ENCODE measurements around the gene GAL3ST2. TPM values are rescaled to one million over a fixed set of nuclear protein-coding genes. Genes with fewer than 3 reads are reported as not detected.
A peak's percentile ranks its signal among the peaks of the same experiment; 100 is the strongest.
"Not testable (repeated sequence)": the region's sequence is repeated elsewhere in the genome, so short reads cannot be mapped to it uniquely, and the experiment has no call there.

The GAL3ST2 gene
- polyA plus RNA-seq, 1 donor from 2014 or later = not detected

GRCh38 chr2:241741016-241741415 is 35.6 kb upstream of the GAL3ST2 start:
- peaks cover 10% of the 10 kb centered on the region for H3K36me3 Mint-ChIP-seq
- peak overlapping the region in 1 of 3 donors; percentile 44 for H3K27ac Mint-ChIP-seq
- H3K4me1 Mint-ChIP-seq = peaks cover 4 to 7% (median 6%) of the 10 kb centered on the region in 3 donors
- no peak overlapping the region for H3K4me3 Mint-ChIP-seq
- H3K9me3 Mint-ChIP-seq = no peaks in the 10 kb centered on the region
- no peaks in the 10 kb centered on the region for H3K27me3 Mint-ChIP-seq

DNA sequence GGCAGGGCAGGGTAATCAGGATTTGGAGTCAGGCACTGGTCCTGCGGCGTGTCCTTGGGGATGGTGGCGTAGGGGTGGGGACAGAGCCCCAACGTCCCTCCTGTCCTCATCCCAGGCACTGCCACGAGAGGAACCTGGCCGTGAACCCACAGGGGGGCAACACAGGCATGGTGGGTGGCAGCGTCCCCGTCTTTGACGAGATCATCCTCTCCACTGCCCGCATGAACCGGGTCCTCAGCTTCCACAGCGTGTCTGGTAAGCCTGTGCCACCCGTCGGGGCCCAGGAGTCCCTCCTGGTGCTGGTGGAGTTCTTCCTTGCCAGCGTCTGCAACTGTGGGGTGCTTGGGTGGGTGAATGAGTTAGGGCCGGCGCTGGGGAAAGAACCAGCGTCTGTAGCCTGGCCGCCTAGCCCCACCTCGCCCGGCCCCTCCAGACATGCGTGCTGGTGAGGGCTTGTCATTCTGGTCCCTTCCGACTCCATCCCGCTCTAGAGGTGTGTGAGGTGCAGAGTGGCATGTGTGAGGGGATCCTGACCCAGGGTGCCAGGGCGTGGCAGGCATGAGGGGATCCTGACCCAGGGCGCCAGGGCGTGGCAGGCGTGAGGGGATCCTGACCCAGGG is 34.2 kb upstream of the GAL3ST2 start:
- Mint-ChIP-seq H3K4me1 (peaks cover 3 to 7% (median 4%) of the 10 kb centered on the region in 3 donors), H3K27ac (no peak overlapping the region), H3K4me3 (no peak overlapping the region), H3K9me3 (no peaks in the 10 kb centered on the region), H3K36me3 (peaks cover 12% of the 10 kb centered on the region), H3K27me3 (no peaks in the 10 kb centered on the region)

- not testable (repeated sequence) for H3K9me3 Mint-ChIP-seq, H3K4me1 Mint-ChIP-seq, H3K27ac Mint-ChIP-seq, H3K27me3 Mint-ChIP-seq, H3K4me3 Mint-ChIP-seq
- H3K36me3 Mint-ChIP-seq = peaks cover 13% of the 10 kb centered on the region
Observed at GRCh38 chr2:241743008-241743407, 33.6 kb upstream of the GAL3ST2 start.

- H3K4me1 Mint-ChIP-seq = peaks cover 3 to 7% (median 4%) of the 10 kb centered on the region in 3 donors
- peaks cover 14% of the 10 kb centered on the region for H3K36me3 Mint-ChIP-seq
- no peak overlapping the region for H3K4me3 Mint-ChIP-seq
- H3K9me3 Mint-ChIP-seq = no peaks in the 10 kb centered on the region
- no peak overlapping the region for H3K27ac Mint-ChIP-seq
- no peaks in the 10 kb centered on the region for H3K27me3 Mint-ChIP-seq
Observed at GRCh38 chr2:241743620-241744019, 33.0 kb upstream of the GAL3ST2 start.

- Mint-ChIP-seq H3K4me1 (peaks cover 2 to 7% (median 3%) of the 10 kb centered on the region in 3 donors), H3K9me3 (no peaks in the 10 kb centered on the region), H3K27me3 (no peaks in the 10 kb centered on the region), H3K27ac (no peak overlapping the region), H3K36me3 (peaks cover 14% of the 10 kb centered on the region), H3K4me3 (no peak overlapping the region)
Observed at GRCh38 chr2:241744028-241744754, 32.4 kb upstream of the GAL3ST2 start.

DNA sequence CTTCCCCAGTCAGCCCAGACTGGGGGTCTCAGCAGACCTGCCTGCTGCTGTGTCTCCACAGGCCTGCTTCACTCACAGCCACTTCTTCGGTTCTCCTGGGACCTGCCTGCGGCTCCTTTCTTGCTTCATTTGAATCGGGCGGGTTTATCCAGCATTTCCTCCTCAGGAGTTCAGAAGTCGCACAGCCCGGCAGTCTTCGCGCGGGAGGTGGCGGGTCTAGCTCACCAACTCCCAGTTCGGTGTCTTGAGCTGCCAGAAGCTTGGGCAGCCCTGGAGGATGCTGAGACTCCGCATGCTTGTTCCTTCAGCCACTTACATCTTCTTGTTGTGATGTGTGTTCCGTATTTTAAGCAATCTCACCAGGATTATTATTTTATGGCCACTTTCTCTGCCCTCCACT is 31.3 kb upstream of the GAL3ST2 start:
- Mint-ChIP-seq H3K27me3 (no peaks in the 10 kb centered on the region), H3K4me1 (peaks cover 0 to 7% (median 2%) of the 10 kb centered on the region in 3 donors), H3K9me3 (peaks cover 0 to 3% (median 0%) of the 10 kb centered on the region in 3 donors), H3K27ac (no peak overlapping the region), H3K36me3 (peaks cover 18% of the 10 kb centered on the region), H3K4me3 (no peak overlapping the region)

- peaks cover 18% of the 10 kb centered on the region for H3K36me3 Mint-ChIP-seq
Observed at GRCh38 chr2:241746084-241746483, 30.5 kb upstream of the GAL3ST2 start.

GRCh38 chr2:241748468-241749256 is 28.0 kb upstream of the GAL3ST2 start:
- Mint-ChIP-seq H3K27ac (no peak overlapping the region), H3K9me3 (peaks cover 0 to 3% (median 0%) of the 10 kb centered on the region in 3 donors), H3K27me3 (no peaks in the 10 kb centered on the region), H3K36me3 (peaks cover 18% of the 10 kb centered on the region), H3K4me1 (peaks cover 0 to 7% (median 0%) of the 10 kb centered on the region in 3 donors), H3K4me3 (no peak overlapping the region)

More at GRCh38 chr2:241746084-241746483, 30.5 kb upstream of the GAL3ST2 start:
- H3K27ac Mint-ChIP-seq = no peak overlapping the region
- no peaks in the 10 kb centered on the region for H3K27me3 Mint-ChIP-seq
- H3K4me1 Mint-ChIP-seq = peaks cover 0 to 7% (median 1%) of the 10 kb centered on the region in 3 donors
- H3K4me3 Mint-ChIP-seq = no peak overlapping the region
- H3K9me3 Mint-ChIP-seq = peaks cover 0 to 3% (median 0%) of the 10 kb centered on the region in 3 donors

GRCh38 chr2:241750076-241750840 is 26.4 kb upstream of the GAL3ST2 start:
- Mint-ChIP-seq H3K27me3 (no peaks in the 10 kb centered on the region), H3K4me3 (no peak overlapping the region), H3K27ac (no peak overlapping the region), H3K4me1 (peaks cover 0 to 7% (median 0%) of the 10 kb centered on the region in 3 donors), H3K9me3 (peaks cover 0 to 3% (median 0%) of the 10 kb centered on the region in 3 donors), H3K36me3 (peaks cover 20% of the 10 kb centered on the region)

GRCh38 chr2:241751152-241751551 is 25.5 kb upstream of the GAL3ST2 start:
- no peak overlapping the region for H3K4me3 Mint-ChIP-seq
- H3K27me3 Mint-ChIP-seq = no peaks in the 10 kb centered on the region
- no peak overlapping the region for H3K27ac Mint-ChIP-seq
- peaks cover 0 to 3% (median 0%) of the 10 kb centered on the region in 3 donors for H3K9me3 Mint-ChIP-seq
- no peaks in the 10 kb centered on the region for H3K4me1 Mint-ChIP-seq
- peaks cover 12% of the 10 kb centered on the region for H3K36me3 Mint-ChIP-seq

DNA sequence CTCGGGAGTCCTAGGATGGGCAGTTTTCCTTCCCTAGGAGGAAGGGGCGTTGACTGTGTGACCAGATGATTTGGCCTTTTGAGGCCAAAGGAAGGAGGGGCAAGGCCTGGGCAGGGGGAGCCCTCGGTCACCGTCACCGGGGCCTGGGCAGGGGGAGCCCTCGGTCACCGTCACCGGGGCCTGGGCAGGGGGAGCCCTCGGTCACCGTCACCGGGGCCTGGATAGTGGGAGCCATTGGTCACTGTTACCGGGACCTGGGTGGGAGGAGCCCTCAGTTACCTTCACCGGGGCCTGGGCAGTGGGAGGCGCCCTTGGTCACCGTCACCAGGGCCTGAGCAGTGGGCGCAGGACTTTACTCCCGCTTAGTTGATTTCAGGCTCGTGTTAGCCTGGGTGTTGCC is 24.8 kb upstream of the GAL3ST2 start:
- Mint-ChIP-seq H3K36me3 (peaks cover 11% of the 10 kb centered on the region), H3K27me3 (no peaks in the 10 kb centered on the region)

GRCh38 chr2:241752253-241752652 is 24.4 kb upstream of the GAL3ST2 start:
- Mint-ChIP-seq H3K36me3 (peaks cover 10% of the 10 kb centered on the region), H3K27ac (no peak overlapping the region), H3K9me3 (peaks cover 0 to 3% (median 0%) of the 10 kb centered on the region in 3 donors), H3K4me3 (no peak overlapping the region), H3K4me1 (no peaks in the 10 kb centered on the region), H3K27me3 (no peaks in the 10 kb centered on the region)

More for the DNA sequence above, 24.8 kb upstream of the GAL3ST2 start:
- H3K27ac Mint-ChIP-seq = no peak overlapping the region
- no peak overlapping the region for H3K4me3 Mint-ChIP-seq
- H3K4me1 Mint-ChIP-seq = no peaks in the 10 kb centered on the region
- H3K9me3 Mint-ChIP-seq = peaks cover 0 to 3% (median 0%) of the 10 kb centered on the region in 3 donors

DNA sequence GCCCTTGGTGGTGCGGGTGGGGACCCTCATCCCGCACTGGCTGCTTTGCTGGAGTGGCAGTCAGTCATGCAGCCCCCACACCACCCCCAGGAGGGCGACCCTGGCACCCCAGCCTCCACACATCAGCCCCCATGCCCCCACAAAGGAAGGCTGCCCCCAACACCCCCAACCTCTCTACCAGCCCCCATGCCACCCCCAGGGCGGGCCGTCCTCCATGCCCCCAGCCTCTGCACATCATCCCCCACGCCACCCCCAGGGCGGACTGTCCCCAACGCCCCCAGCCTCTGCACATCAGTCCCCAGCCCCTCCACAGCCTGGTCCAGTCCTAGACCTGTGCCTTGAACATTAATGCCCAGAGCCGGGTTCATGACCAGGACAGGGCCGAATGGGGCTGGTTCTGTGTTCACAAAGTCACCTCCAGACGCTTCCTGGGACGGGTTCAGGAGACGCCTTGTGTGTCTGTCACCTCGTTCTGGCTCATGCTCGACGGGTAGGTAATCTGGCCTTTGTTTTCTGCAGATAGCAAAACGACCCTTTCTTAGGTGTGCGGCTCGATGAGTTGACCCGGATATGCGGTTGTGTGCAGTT is 23.8 kb upstream of the GAL3ST2 start:
- peaks cover 0 to 3% (median 0%) of the 10 kb centered on the region in 3 donors for H3K9me3 Mint-ChIP-seq
- peaks cover 10% of the 10 kb centered on the region for H3K36me3 Mint-ChIP-seq
- no peak overlapping the region for H3K27ac Mint-ChIP-seq
- H3K4me3 Mint-ChIP-seq = no peak overlapping the region
- no peaks in the 10 kb centered on the region for H3K4me1 Mint-ChIP-seq
- no peaks in the 10 kb centered on the region for H3K27me3 Mint-ChIP-seq

GRCh38 chr2:241753493-241753892 is 23.1 kb upstream of the GAL3ST2 start:
- Mint-ChIP-seq H3K27ac (no peak overlapping the region), H3K4me3 (no peak overlapping the region)

More at GRCh38 chr2:241753493-241753892, 23.1 kb upstream of the GAL3ST2 start:
- H3K36me3 Mint-ChIP-seq = peaks cover 10% of the 10 kb centered on the region
- H3K27me3 Mint-ChIP-seq = no peaks in the 10 kb centered on the region
- H3K9me3 Mint-ChIP-seq = peaks cover 0 to 3% (median 0%) of the 10 kb centered on the region in 3 donors
- no peaks in the 10 kb centered on the region for H3K4me1 Mint-ChIP-seq

Measured in IgD-negative memory B cell (primary cell).